ENCODE data around the gene TCF12. TPM values are rescaled to one million over a fixed set of nuclear protein-coding genes. Genes with fewer than 3 reads are reported as not detected.
A peak's percentile ranks its signal among the peaks of the same experiment; 100 is the strongest.

Gene TCF12
- total RNA-seq, 1 donor from 2014 or later: 112 TPM

DNA sequence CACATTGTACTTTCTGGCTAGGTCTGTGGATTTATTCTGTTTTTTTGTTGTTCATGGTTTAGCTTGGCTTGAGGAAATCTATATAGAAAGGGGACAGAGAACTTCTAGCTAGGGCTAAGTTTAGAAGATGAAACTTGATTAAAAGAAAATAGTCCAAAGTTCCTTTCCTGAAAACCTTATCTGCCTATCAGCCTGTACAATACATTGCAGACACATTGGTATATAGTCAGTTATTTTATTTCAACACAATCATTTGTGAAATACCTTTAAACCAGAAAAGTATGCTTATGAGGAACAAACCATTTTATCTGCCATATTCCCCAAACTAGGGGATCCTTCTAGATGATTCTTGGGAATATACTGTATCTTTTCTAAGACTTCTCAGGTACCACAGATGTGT, 310.6 kb downstream of the TCF12 start:
- H3K4me1 ChIP-seq (ENCODE audit: insufficient read depth, low read length): peaks cover 18% of the 10 kb centered on the region
- H3K27me3 ChIP-seq (ENCODE audit: insufficient read depth, low read length): no peaks in the 10 kb centered on the region
- no peak overlapping the region for H3K27ac ChIP-seq (ENCODE audit: low read depth, low read length)
- no peak overlapping the region for H3K27ac Mint-ChIP-seq (ENCODE audit: unreplicated experiment)
- H3K9ac ChIP-seq (ENCODE audit: low read length): no peak overlapping the region
- TF ChIP-seq, protein P1, sequence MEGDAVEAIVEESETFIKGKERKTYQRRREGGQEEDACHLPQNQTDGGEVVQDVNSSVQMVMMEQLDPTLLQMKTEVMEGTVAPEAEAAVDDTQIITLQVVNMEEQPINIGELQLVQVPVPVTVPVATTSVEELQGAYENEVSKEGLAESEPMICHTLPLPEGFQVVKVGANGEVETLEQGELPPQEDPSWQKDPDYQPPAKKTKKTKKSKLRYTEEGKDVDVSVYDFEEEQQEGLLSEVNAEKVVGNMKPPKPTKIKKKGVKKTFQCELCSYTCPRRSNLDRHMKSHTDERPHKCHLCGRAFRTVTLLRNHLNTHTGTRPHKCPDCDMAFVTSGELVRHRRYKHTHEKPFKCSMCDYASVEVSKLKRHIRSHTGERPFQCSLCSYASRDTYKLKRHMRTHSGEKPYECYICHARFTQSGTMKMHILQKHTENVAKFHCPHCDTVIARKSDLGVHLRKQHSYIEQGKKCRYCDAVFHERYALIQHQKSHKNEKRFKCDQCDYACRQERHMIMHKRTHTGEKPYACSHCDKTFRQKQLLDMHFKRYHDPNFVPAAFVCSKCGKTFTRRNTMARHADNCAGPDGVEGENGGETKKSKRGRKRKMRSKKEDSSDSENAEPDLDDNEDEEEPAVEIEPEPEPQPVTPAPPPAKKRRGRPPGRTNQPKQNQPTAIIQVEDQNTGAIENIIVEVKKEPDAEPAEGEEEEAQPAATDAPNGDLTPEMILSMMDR (IDR thresholded peaks at IDR 0.05; ENCODE audit: insufficient read depth, low read depth, low read length): no peak
- no peak for TF ChIP-seq EZH2 (IDR thresholded peaks at IDR 0.05; ENCODE audit: insufficient read depth, low read length)
- peaks cover 5% of the 10 kb centered on the region for H3K36me3 Mint-ChIP-seq (ENCODE audit: low read depth, unreplicated experiment)
- peaks cover 22% of the 10 kb centered on the region for H4K20me1 ChIP-seq (ENCODE audit: insufficient read depth, low read length)
- H3K4me1 Mint-ChIP-seq (ENCODE audit: low read depth, unreplicated experiment): peaks cover 16% of the 10 kb centered on the region
- no peak for DNase-seq (ENCODE audit: low read depth)
- peaks cover 10% of the 10 kb centered on the region for H3K36me3 ChIP-seq (ENCODE audit: insufficient read depth, low read length)
- H3K9me3 ChIP-seq (ENCODE audit: insufficient read depth, low read depth, low read length): no peaks in the 10 kb centered on the region
- H3K79me2 ChIP-seq (ENCODE audit: insufficient read depth, low read length): peaks cover 46% of the 10 kb centered on the region
- no peaks in the 10 kb centered on the region for H3K9me3 Mint-ChIP-seq (ENCODE audit: unreplicated experiment)
- FAIRE-seq: peak; percentile 70
- no peak overlapping the region for H2AFZ ChIP-seq (ENCODE audit: low read depth, low read length)
- H3K27me3 Mint-ChIP-seq (ENCODE audit: low read depth, unreplicated experiment): no peaks in the 10 kb centered on the region
- no peak overlapping the region for H3K4me3 Mint-ChIP-seq (ENCODE audit: unreplicated experiment)
- H3K4me2 ChIP-seq (ENCODE audit: low read length): no peak overlapping the region
- no peak overlapping the region for H3K4me3 ChIP-seq (ENCODE audit: insufficient read depth, low read depth, low read length)

DNA sequence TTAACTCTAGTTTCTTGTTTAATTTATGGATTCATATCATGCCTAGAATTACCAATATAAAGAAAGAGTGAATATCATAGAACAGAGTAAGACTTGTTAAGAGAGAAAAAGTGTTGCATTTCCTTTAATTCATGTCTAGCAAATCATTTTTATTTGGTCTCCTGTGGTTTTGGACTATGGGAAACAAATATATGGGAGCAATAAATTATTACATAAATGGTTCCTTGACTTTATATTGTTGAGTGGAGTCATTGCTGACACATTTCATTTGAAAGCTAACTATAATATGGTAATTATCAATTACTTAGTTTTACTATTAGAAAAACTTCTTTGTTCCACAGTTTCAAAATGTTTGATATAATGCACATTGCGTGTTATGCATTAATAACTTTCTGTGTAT, 313.1 kb downstream of the TCF12 start:
- Mint-ChIP-seq H3K4me3 (ENCODE audit: unreplicated experiment) (no peak overlapping the region), H3K4me1 (ENCODE audit: low read depth, unreplicated experiment) (peaks cover 15% of the 10 kb centered on the region)

DNA sequence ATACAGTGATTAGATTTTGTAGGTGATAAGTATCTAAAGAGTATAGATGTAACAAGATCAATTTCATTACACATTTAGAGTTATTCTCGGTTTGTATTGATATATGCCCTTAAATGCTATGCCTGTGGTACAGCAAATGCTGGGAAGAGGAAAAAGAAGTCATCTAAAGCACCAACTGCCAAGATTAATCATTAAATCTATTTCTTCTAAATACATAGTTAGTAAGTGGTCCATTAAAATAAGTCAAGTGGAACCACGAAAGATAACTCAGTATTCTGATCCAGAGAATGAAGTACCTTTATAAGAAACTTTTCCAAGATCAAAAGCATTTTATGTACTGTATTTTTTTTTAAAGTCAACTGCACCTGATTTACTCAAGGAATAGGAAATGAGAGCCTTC, 315.7 kb downstream of the TCF12 start:
- Mint-ChIP-seq H3K4me3 (ENCODE audit: unreplicated experiment) (no peak overlapping the region), H3K27me3 (ENCODE audit: low read depth, unreplicated experiment) (no peaks in the 10 kb centered on the region), H3K27ac (ENCODE audit: unreplicated experiment) (no peak overlapping the region), H3K4me1 (ENCODE audit: low read depth, unreplicated experiment) (peaks cover 4% of the 10 kb centered on the region), H3K36me3 (ENCODE audit: low read depth, unreplicated experiment) (peaks cover 15% of the 10 kb centered on the region), H3K9me3 (ENCODE audit: unreplicated experiment) (no peaks in the 10 kb centered on the region)
- Histone ChIP-seq H3K4me2 (ENCODE audit: low read length) (no peak overlapping the region), H3K27ac (ENCODE audit: low read depth, low read length) (no peak overlapping the region), H4K20me1 (ENCODE audit: insufficient read depth, low read length) (peaks cover 6% of the 10 kb centered on the region), H3K9me3 (ENCODE audit: insufficient read depth, low read depth, low read length) (no peaks in the 10 kb centered on the region), H3K9ac (ENCODE audit: low read length) (no peak overlapping the region), H3K27me3 (ENCODE audit: insufficient read depth, low read length) (no peaks in the 10 kb centered on the region), H3K79me2 (ENCODE audit: insufficient read depth, low read length) (peaks cover 15% of the 10 kb centered on the region), H3K4me3 (ENCODE audit: insufficient read depth, low read depth, low read length) (no peak overlapping the region), H3K4me1 (ENCODE audit: insufficient read depth, low read length) (peaks cover 15% of the 10 kb centered on the region), H3K36me3 (ENCODE audit: insufficient read depth, low read length) (peaks cover 24% of the 10 kb centered on the region), H2AFZ (ENCODE audit: low read depth, low read length) (no peak overlapping the region)
- DNase-seq (ENCODE audit: low read depth): no peak
- TF ChIP-seq, protein P1 (IDR thresholded peaks at IDR 0.05; ENCODE audit: insufficient read depth, low read depth, low read length): no peak
- no peak for TF ChIP-seq EZH2 (IDR thresholded peaks at IDR 0.05; ENCODE audit: insufficient read depth, low read length)
- peak; percentile 37 for FAIRE-seq

More for the DNA sequence above, 313.1 kb downstream of the TCF12 start:
- FAIRE-seq (no peak), DNase-seq (ENCODE audit: low read depth) (no peak)
- peaks cover 28% of the 10 kb centered on the region for H3K4me1 ChIP-seq (ENCODE audit: insufficient read depth, low read length)
- no peak overlapping the region for H3K9ac ChIP-seq (ENCODE audit: low read length)
- H3K79me2 ChIP-seq (ENCODE audit: insufficient read depth, low read length): peaks cover 33% of the 10 kb centered on the region
- H3K27ac ChIP-seq (ENCODE audit: low read depth, low read length): no peak overlapping the region
- no peak overlapping the region for H2AFZ ChIP-seq (ENCODE audit: low read depth, low read length)
- TF ChIP-seq EZH2 (IDR thresholded peaks at IDR 0.05; ENCODE audit: insufficient read depth, low read length): no peak
- TF ChIP-seq, protein P1 (IDR thresholded peaks at IDR 0.05; ENCODE audit: insufficient read depth, low read depth, low read length): no peak
- H3K4me2 ChIP-seq (ENCODE audit: low read length): no peak overlapping the region
- Mint-ChIP-seq H3K27me3 (ENCODE audit: low read depth, unreplicated experiment) (no peaks in the 10 kb centered on the region), H3K9me3 (ENCODE audit: unreplicated experiment) (no peaks in the 10 kb centered on the region), H3K36me3 (ENCODE audit: low read depth, unreplicated experiment) (peaks cover 12% of the 10 kb centered on the region), H3K27ac (ENCODE audit: unreplicated experiment) (no peak overlapping the region)
- H3K27me3 ChIP-seq (ENCODE audit: insufficient read depth, low read length): no peaks in the 10 kb centered on the region
- H3K9me3 ChIP-seq (ENCODE audit: insufficient read depth, low read depth, low read length): no peaks in the 10 kb centered on the region
- H3K36me3 ChIP-seq (ENCODE audit: insufficient read depth, low read length): peaks cover 24% of the 10 kb centered on the region
- no peak overlapping the region for H3K4me3 ChIP-seq (ENCODE audit: insufficient read depth, low read depth, low read length)
- H4K20me1 ChIP-seq (ENCODE audit: insufficient read depth, low read length): peaks cover 22% of the 10 kb centered on the region
